Testis (tissue), 3 donors: ENCODE data around the gene PABPC3. TPM values are rescaled to one million over a fixed set of nuclear protein-coding genes. Genes with fewer than 3 reads are reported as not detected.

Experiments
- DNase-seq: peaks from one replicate; pipeline ENCODE4 v3.0.0-alpha.2; 2019
- H3K27ac ChIP-seq, 2 donors: fragments of 200-600 bp; sonication (generic); one replicate each; pipeline ENCODE4 v1.5.1; 2019
- H3K27me3 ChIP-seq: fragments of 200-600 bp; sonication (generic); one replicate; pipeline ENCODE4 v1.5.1; 2019
- H3K36me3 ChIP-seq: fragments of 200-600 bp; sonication (generic); one replicate; pipeline ENCODE4 v1.5.1; 2017; ENCODE audit warnings: low read depth; ENCODE audit errors: missing control alignments
- H3K4me1 ChIP-seq: fragments of 200-600 bp; sonication (generic); one replicate; pipeline ENCODE4 v1.5.1; 2019
- H3K4me3 ChIP-seq, 2 donors: fragments of 200-600 bp; sonication (generic); one replicate each; pipeline ENCODE4 v1.5.1; 2017 to 2019
- H3K9me3 ChIP-seq: fragments of 200-600 bp; sonication (generic); one replicate; pipeline ENCODE4 v1.5.1; 2017
- CTCF ChIP-seq, 3 experiments: fragments of 450-650 bp in 2 of 3; fragments of 200-600 bp in 1 of 3; sonication (generic) in 1 of 3; IDR thresholded peaks; one replicate each; pipeline ENCODE4 v1.5.1; 2016 to 2019; ENCODE audit warnings: antibody characterized with exemption in 3 of 3, mild to moderate bottlenecking in 2 of 3, moderate library complexity in 1 of 3
- POLR2A ChIP-seq: fragments of 450-650 bp; IDR thresholded peaks from one replicate; pipeline ENCODE4 v1.6.1; 2017; ENCODE audit warnings: antibody characterized with exemption, mild to moderate bottlenecking, moderate library complexity
- WGBS, 2 donors: methylation state at CpG; one replicate each; pipeline ENCODE4 v1.1.5; 2018; 5-methylcytosine and 5-hydroxymethylcytosine counted together
- intact Hi-C: fragments of 100-400 bp; cut with DNase I; formaldehyde crosslinking; loops from one replicate; pipeline ENCODE4 v1.15.1; 2023; ENCODE audit warnings: low total_unique reads
- polyA plus RNA-seq: library from polyadenylated mRNA; stranded (reverse); fragments of 350-450 nt; fragmentation: Illumina TruSeq; extraction: RNeasy Lipid Tissue Mini Kit (QIAGEN cat#74804); gene quantifications from one replicate; pipeline ENCODE4 v1.2.3, GENCODE V29; 2014; ENCODE audit warnings: low read depth, low replicate concordance; ENCODE audit not compliant: insufficient read depth
- total RNA-seq, 2 donors: library from RNA; depleted of rRNA; stranded (reverse); fragments of >200 nt; gene quantifications; one replicate each; pipeline ENCODE4 v1.2.3, GENCODE V29; 2016

Gene PABPC3
- total and polyA plus RNA-seq, 3 donors from 2014 or later, result 24.0 to 66.0 (median 31.7) TPM

DNA sequence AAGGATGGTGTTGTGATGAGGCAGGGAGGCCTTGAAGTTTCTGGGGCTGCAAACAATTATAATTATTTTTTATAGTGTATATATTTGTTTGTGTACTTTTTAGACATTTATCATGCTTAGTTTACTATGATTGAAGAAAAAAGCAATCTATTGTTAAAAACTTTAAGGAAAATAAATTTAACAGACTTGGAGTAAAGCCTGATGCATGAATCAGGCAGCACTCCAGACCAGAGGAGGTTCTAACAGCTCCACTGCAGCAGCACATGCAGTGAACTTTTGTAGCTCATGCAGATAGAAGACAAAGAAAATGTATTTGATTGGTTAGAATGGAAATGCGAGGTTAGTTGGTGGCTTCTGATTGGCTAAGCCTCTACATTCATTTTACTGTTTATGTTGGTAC lies 36.8 kb upstream of the PABPC3 start:
- WGBS, 2 donors, result 89 to 96% methylated on average over 1 of the region's 1 CpG

GRCh38 chr13:25059958-25060357 lies 36.0 kb upstream of the PABPC3 start:
- no peaks in the 10 kb centered on the region for H3K27me3 ChIP-seq
- intact Hi-C loops, result no loop called here
- no peak overlapping the region for H3K4me3 ChIP-seq
- WGBS, 2 donors, result 83 to 84% methylated on average over 7 of the region's 7 CpGs
- no peak for DNase-seq
- no peak overlapping the region for H3K27ac ChIP-seq
- TF ChIP-seq POLR2A (no peak), CTCF (IDR thresholded peaks at IDR 0.05) (no peak)
- no peaks in the 10 kb centered on the region for H3K36me3 ChIP-seq
- no peaks in the 10 kb centered on the region for H3K4me1 ChIP-seq
- no peaks in the 10 kb centered on the region for H3K9me3 ChIP-seq

More for the DNA sequence above, 36.8 kb upstream of the PABPC3 start:
- Histone ChIP-seq H3K36me3 (no peaks in the 10 kb centered on the region), H3K4me3 (no peak overlapping the region), H3K4me1 (no peaks in the 10 kb centered on the region), H3K9me3 (no peaks in the 10 kb centered on the region), H3K27me3 (no peaks in the 10 kb centered on the region), H3K27ac (no peak overlapping the region)
- TF ChIP-seq POLR2A (no peak), CTCF (IDR thresholded peaks at IDR 0.05) (no peak)
- intact Hi-C loops, result no loop called here
- DNase-seq, result no peak

- 72 to 75% methylated on average over 5 of the region's 5 CpGs for WGBS, 2 donors
- Histone ChIP-seq H3K27ac (no peak overlapping the region), H3K4me3 (no peak overlapping the region), H3K9me3 (no peaks in the 10 kb centered on the region), H3K36me3 (no peaks in the 10 kb centered on the region), H3K4me1 (no peaks in the 10 kb centered on the region), H3K27me3 (no peaks in the 10 kb centered on the region)
- intact Hi-C loops, result no loop called here
- TF ChIP-seq CTCF (IDR thresholded peaks at IDR 0.05) (no peak), POLR2A (no peak)
- DNase-seq, result no peak
These were observed 33.5 kb upstream of the PABPC3 start for GRCh38 chr13:25062479-25062878.

GRCh38 chr13:25064396-25064795 lies 31.5 kb upstream of the PABPC3 start:
- no peak for DNase-seq
- Histone ChIP-seq H3K27me3 (no peaks in the 10 kb centered on the region), H3K4me3 (no peak overlapping the region), H3K27ac (no peak overlapping the region), H3K36me3 (no peaks in the 10 kb centered on the region), H3K4me1 (no peaks in the 10 kb centered on the region), H3K9me3 (no peaks in the 10 kb centered on the region)
- intact Hi-C loops, result no loop called here
- TF ChIP-seq CTCF (IDR thresholded peaks at IDR 0.05) (no peak), POLR2A (no peak)

DNA sequence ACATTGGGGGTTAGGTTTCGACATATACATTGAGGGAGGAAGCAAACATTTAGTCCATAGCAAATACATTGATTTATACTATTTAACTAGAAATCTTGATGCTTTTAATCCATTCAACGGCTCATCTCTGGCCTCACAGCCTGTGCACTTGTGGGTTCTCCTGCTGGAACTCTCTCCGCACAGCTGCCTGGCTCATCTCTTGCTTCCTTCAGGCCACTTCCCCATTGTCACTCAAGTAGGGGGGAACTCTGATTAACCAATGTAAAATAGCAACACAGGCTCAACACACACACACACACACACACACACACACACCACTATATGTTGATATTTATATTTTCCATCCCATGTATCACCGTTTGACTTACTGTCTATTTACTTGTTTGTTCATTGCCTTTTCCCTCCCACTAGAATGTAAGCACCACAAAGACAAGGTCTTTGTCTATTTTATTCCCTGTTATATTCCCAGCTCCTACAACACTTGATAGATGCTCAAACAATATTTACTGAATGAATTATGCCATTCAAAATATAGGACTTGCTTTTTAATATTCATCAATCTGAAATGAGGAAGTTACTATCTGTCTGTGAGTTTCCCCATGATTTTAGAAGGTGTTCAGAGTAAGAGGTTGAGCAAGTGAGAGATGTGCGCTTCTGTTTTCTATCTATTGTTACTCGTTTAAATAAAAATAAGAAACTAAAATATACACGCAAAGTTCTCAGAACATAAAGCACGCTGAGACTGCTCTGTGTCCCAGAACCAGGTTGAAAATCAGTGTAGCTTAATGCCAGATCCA lies 29.8 kb upstream of the PABPC3 start:
- no peak overlapping the region for H3K4me3 ChIP-seq
- no peak overlapping the region for H3K27ac ChIP-seq
- H3K4me1 ChIP-seq, result no peaks in the 10 kb centered on the region
- H3K36me3 ChIP-seq, result no peaks in the 10 kb centered on the region
- H3K27me3 ChIP-seq, result no peaks in the 10 kb centered on the region
- TF ChIP-seq CTCF (IDR thresholded peaks at IDR 0.05), result no peak
- TF ChIP-seq POLR2A, result no peak
- no peak for DNase-seq
- intact Hi-C loops, result no loop called here
- H3K9me3 ChIP-seq, result no peaks in the 10 kb centered on the region
- 86 to 92% methylated on average over 8 of the region's 8 CpGs for WGBS, 2 donors
